MM.1S (cell line): Measurements from ENCODE around the gene RHEB.
A peak's percentile ranks its signal among the peaks of the same experiment; 100 is the strongest.

Experiments
- CTCF ChIP-seq: fragments of 300-600 bp; sonication (generic); IDR thresholded peaks from 2 replicates; pipeline ENCODE4 v1.5.1; 2016; ENCODE audit warnings: antibody characterized with exemption, low read length, mixed read lengths
- EZH2phosphoT487 ChIP-seq: fragments of 300-600 bp; sonication (generic); IDR thresholded peaks from 2 replicates; pipeline ENCODE4 v1.6.1; 2018; ENCODE audit warnings: antibody characterized with exemption, low read length

- 0 out of 2 replicates have a peak, but pooled peaks have one; percentile 4 for TF ChIP-seq CTCF
- no peak for TF ChIP-seq EZH2phosphoT487
Measured at GRCh38 chr7:151461942-151462230, 57.8 kb downstream of the RHEB start.
